GM23338 (cell line): ENCODE data around the gene NLRC3.

Source experiments
- CREB1 ChIP-seq: fragments of 250-450 bp; sonication (Bioruptor Pico); IDR thresholded peaks from 2 replicates; pipeline ENCODE4 v1.5.0; 2020; ENCODE audit warnings: low read depth, mild to moderate bottlenecking, moderate library complexity
- CTCF ChIP-seq, 2 experiments: fragments of 200-600 bp in 1 of 2; sonication (generic) in 1 of 2; conservative IDR thresholded peaks; 2 replicates each; pipeline versions ENCODE4 v1.5.1 to v1.6.1; 2016 to 2017; ENCODE audit warnings: antibody characterized with exemption in 2 of 2, low read depth in 2 of 2, mild to moderate bottlenecking in 2 of 2, moderate library complexity in 1 of 2
- EZH2 ChIP-seq: fragments of 200-600 bp; sonication (generic); IDR thresholded peaks from one replicate; pipeline ENCODE4 v1.8.0; 2017; ENCODE audit warnings: antibody characterized with exemption, mild to moderate bottlenecking, low read depth; ENCODE audit not compliant: unreplicated experiment
- POLR2AphosphoS5 ChIP-seq: IDR thresholded peaks from 2 replicates; pipeline ENCODE4 v1.6.1; 2016; ENCODE audit warnings: antibody characterized with exemption, low read depth
- REST ChIP-seq: IDR thresholded peaks from one replicate; pipeline ENCODE4 v1.6.1; 2018; ENCODE audit warnings: antibody characterized with exemption; ENCODE audit not compliant: unreplicated experiment

GRCh38 chr16:3518292-3518985 lies 58.8 kb downstream of the NLRC3 start:
- TF ChIP-seq CTCF (conservative IDR thresholded peaks at IDR 0.05; ENCODE audit: low read depth in 2 of 2) (no peak), EZH2 (no peak), POLR2AphosphoS5 (no peak), CREB1 (CRISPR knock-in tag) (no peak), REST (no peak)
